Prostate gland (tissue), 2 donors: Measurements from ENCODE around the gene R3HCC1L.

ENCODE experiments used
- CTCF ChIP-seq, 4 experiments: fragments of 200-600 bp in 2 of 4; fragments of 450-650 bp in 2 of 4; sonication (generic) in 2 of 4; IDR thresholded peaks; 1 replicate in 3 of 4; 2 replicates in 1 of 4; pipeline ENCODE4 v1.5.1; 2016 to 2019; ENCODE audit warnings: antibody characterized with exemption in 4 of 4, mild to moderate bottlenecking in 2 of 4, moderate library complexity in 2 of 4
- POLR2A ChIP-seq: fragments of 450-650 bp; IDR thresholded peaks from one replicate; pipeline ENCODE4 v1.6.1; 2016; ENCODE audit warnings: antibody characterized with exemption, mild to moderate bottlenecking
- POLR2AphosphoS5 ChIP-seq: sonication (generic); formaldehyde crosslinking; IDR thresholded peaks from one replicate; pipeline ENCODE4 v1.6.1; 2017; ENCODE audit warnings: antibody characterized with exemption

GRCh38 chr10:98248018-98248417 lies 113.6 kb downstream of the R3HCC1L start:
- TF ChIP-seq CTCF (IDR thresholded peaks at IDR 0.05) (no peak), POLR2A (no peak), POLR2AphosphoS5 (no peak)
